Stimulated activated CD4-positive, alpha-beta T cell treated with anti-CD3 and anti-CD28 coated beads, Interleukin-12 subunit alpha, Interleukin-12 subunit beta, amount 100 ng/mL, for 4 hours (primary cell): Measurements from ENCODE around the gene TRIM29.
A peak's percentile ranks its signal among the peaks of the same experiment; 100 is the strongest.
"Not testable (repeated sequence)": the region's sequence is repeated elsewhere in the genome, so short reads cannot be mapped to it uniquely, and the experiment has no call there.

ENCODE experiments used
- DNase-seq: peaks from one replicate; pipeline ENCODE4 v3.0.0-alpha.2; 2020

Gene TRIM29

GRCh38 chr11:120172054-120172911 lies 34.4 kb upstream of the TRIM29 start:
- peak; percentile 36 for DNase-seq

- DNase-seq, result no peak
Observed at GRCh38 chr11:120170741-120171261, 32.9 kb upstream of the TRIM29 start.

- no peak for DNase-seq
Observed at GRCh38 chr11:120169981-120170698, 32.2 kb upstream of the TRIM29 start.

- peak; percentile 48 for DNase-seq
Observed at GRCh38 chr11:120168960-120169681, 31.2 kb upstream of the TRIM29 start.

GRCh38 chr11:120168108-120168959 lies 30.4 kb upstream of the TRIM29 start:
- DNase-seq, result no peak

- DNase-seq, result no peak
Observed at GRCh38 chr11:120167659-120168058, 29.7 kb upstream of the TRIM29 start.

GRCh38 chr11:120160436-120160835 lies 22.5 kb upstream of the TRIM29 start:
- DNase-seq, result no peak

GRCh38 chr11:120153221-120153620 lies 15.3 kb upstream of the TRIM29 start:
- DNase-seq, result no peak

- no peak for DNase-seq
Observed at GRCh38 chr11:120151536-120151935, 13.6 kb upstream of the TRIM29 start.

- no peak for DNase-seq
Observed at GRCh38 chr11:120149246-120149645, 11.3 kb upstream of the TRIM29 start.

- DNase-seq, result no peak
Observed at GRCh38 chr11:120147950-120148270, 10.0 kb upstream of the TRIM29 start.

- DNase-seq, result no peak
Observed at GRCh38 chr11:120147094-120147949, 9.4 kb upstream of the TRIM29 start.

GRCh38 chr11:120146413-120147093 lies 8.6 kb upstream of the TRIM29 start:
- DNase-seq, result no peak

- no peak for DNase-seq
Observed at GRCh38 chr11:120144501-120144900, 6.6 kb upstream of the TRIM29 start.

- DNase-seq, result not testable (repeated sequence)
Observed at GRCh38 chr11:120143472-120143871, 5.6 kb upstream of the TRIM29 start.

GRCh38 chr11:120142441-120143100 lies 4.7 kb upstream of the TRIM29 start:
- no peak for DNase-seq

GRCh38 chr11:120141768-120142423 lies 4.0 kb upstream of the TRIM29 start:
- no peak for DNase-seq

GRCh38 chr11:120141113-120141767 lies 3.3 kb upstream of the TRIM29 start:
- no peak for DNase-seq
